GM18511 (cell line): ENCODE results near the gene PLD1.

ENCODE experiments used
- ATAC-seq: cut with Tn5 transposase; IDR thresholded peaks from one replicate; pipeline ENCODE4 v1.9.1; 2021; ENCODE audit warnings: mild to moderate bottlenecking, moderate library complexity; ENCODE audit not compliant: unreplicated experiment

PLD1 gene

DNA sequence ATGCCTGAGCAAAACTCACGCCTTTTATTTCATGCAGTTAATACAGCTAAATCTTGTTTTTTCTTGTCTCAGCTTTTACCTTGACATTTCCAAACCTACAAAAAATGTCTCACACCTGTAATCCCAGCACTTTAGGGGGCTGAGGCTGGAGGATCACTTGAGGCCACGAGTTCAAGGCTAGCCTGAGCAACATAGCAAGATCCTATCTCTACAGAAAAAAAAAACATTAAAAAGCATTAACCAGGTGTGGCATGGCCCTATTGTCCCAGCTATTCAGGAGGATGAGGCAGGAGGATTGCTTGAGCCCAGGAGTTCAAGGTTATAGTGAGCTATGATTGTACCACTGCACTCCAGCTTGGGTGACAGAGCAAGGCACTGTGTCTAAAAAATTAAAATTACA is 29.0 kb upstream of the PLD1 start:
- no peak for ATAC-seq

DNA sequence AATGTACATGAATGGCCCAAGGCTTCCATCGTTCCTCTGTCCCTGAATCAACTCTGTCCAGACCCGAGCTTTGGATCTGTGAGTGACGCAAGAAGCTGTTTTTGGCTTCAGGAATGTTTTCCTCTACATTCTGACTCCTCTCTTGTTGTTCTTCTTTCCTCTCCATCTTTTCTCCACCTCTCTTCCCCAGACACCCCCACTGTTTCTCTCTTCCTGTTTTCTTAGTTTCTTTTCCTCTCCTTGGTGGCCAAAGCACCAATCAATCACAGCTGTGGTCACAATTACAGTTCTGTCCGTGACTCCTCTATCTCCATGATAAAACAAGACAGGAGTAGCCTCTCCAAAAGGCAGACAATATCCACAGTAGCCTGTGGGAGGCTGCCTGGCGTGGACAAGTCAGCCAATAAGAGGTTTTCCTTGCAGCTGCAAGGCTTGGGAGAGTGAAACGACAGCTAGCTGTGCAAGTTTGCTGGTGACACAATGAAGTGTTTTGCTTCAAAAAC is 28.0 kb upstream of the PLD1 start:
- ATAC-seq = no peak

GRCh38 chr3:171837698-171838097 is 27.4 kb upstream of the PLD1 start:
- no peak for ATAC-seq

DNA sequence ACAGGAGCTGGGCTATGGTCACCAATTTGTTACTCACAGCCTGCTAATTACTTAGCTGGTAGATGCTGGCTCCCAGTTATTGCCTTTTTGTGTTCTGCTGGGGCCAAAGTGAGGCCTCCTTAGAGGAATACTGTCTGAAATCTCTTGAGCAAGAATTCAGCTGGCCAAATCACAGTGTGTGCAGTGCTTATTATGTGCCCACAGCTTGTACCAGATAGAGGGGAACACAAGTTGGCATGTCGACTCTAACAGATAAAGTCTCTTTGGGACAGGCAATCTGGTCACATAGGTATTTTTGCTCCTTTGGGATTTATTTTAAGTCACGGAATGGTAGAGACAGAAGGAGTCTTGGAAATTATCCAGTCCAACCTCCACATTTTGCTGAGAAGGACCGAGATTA is 26.6 kb upstream of the PLD1 start:
- ATAC-seq = no peak

DNA sequence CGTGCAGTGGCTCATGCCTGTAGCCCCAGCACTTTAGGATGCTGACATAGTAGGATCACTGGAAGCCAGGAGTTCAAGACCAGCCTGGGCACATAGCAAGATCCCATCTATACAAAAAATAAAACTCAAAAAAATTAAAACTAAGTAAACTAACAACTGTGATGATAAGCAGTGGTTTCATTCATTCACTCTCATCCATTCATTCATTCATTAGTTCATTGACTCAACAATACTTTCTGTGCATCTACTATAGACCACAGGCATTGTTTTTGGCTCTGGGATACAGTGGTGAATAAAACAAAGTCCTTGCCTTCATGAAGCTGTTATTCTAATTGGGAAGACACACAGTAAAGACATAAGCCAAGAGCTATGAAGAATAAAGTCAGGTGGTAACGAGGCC is 25.3 kb upstream of the PLD1 start:
- ATAC-seq = no peak

DNA sequence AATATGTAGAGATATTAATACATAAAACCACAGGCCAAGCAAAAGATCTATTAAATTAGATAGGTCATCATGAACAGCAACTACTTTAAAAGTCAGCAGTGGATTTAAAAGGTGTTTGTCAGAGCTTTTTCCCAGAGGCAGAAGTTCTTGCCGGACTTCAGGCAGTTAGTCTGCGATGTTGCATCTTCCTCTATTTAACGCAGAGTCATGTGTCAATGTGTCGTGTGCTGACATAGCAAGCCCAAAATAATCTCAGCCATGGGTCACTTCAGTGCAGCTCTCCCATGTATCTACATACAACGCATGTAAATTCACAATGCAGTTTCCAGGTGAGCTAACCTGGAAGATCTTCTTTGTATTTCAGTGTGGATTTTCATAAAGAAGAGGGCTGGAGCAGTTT is 24.8 kb upstream of the PLD1 start:
- ATAC-seq = no peak

GRCh38 chr3:171834461-171834801 is 24.1 kb upstream of the PLD1 start:
- ATAC-seq = no peak

- peak; percentile 81 for ATAC-seq
These were observed 23.6 kb upstream of the PLD1 start for GRCh38 chr3:171833789-171834460.

DNA sequence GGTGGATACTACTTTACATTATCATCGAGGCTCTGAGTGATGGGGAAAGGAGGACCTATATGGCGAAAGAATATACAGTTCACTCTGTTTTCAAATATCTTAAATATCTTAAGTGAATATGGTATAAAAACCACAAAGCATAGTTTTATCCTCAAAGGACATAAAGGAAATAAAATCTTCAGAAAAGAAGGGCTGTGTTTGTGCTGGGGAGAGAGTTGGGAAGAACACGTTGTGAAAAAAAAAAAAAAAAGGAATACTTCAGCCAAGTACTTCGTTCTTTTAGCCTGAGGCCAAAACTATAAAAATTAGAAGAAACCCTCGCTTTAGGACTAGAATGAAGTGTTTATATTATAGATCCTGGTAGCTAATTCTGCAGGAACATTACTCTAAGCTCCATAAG is 22.7 kb upstream of the PLD1 start:
- ATAC-seq = no peak

GRCh38 chr3:171831936-171832335 is 21.7 kb upstream of the PLD1 start:
- ATAC-seq = no peak

DNA sequence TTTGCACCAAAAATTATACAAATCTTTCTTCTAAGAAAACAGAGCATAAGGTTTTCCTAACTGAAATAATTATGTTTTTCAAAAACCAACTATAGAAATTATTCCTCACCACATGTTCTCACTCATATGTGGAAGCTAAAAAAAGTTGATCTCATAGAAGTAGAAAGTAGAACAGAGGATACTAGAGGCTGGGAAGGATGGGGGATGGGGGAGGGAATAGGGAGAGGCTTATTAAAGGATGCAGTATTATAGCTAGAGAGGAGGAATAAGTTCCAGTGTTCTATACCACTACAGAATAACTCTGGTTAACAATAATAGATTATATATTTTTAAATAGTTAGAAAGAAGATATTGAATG is 20.2 kb upstream of the PLD1 start:
- ATAC-seq = no peak

GRCh38 chr3:171829841-171830517 is 19.7 kb upstream of the PLD1 start:
- peak; percentile 78 for ATAC-seq

- ATAC-seq = no peak
These were observed 18.9 kb upstream of the PLD1 start for GRCh38 chr3:171828902-171829770.

- ATAC-seq = no peak
These were observed 17.7 kb upstream of the PLD1 start for GRCh38 chr3:171827836-171828458.

DNA sequence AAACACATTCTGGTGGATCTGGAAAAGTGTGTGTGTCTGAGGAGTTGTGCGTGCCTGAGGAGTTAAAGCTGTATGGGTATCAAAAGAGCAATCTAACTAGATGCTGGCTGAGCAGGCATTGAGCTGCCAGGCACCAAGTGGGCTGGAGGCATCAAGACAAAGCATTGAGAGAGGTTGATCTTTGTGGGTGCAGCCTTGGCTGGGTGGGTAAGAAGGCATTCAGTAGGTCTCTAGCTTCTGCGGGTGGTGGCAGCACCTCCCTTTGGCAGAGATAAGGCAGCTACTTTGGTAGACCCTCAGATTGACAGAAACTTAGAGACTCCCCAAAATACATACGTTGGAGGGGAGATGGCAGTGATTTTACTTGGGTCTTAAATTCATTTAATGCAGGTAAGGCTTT is 17.1 kb upstream of the PLD1 start:
- ATAC-seq = no peak

- ATAC-seq = no peak
These were observed 15.0 kb upstream of the PLD1 start for GRCh38 chr3:171825222-171825828.

GRCh38 chr3:171824824-171825221 is 14.5 kb upstream of the PLD1 start:
- no peak for ATAC-seq

GRCh38 chr3:171824116-171824515 is 13.8 kb upstream of the PLD1 start:
- no peak for ATAC-seq

- peak; percentile 84 for ATAC-seq
These were observed 12.3 kb upstream of the PLD1 start for GRCh38 chr3:171822431-171823106.

DNA sequence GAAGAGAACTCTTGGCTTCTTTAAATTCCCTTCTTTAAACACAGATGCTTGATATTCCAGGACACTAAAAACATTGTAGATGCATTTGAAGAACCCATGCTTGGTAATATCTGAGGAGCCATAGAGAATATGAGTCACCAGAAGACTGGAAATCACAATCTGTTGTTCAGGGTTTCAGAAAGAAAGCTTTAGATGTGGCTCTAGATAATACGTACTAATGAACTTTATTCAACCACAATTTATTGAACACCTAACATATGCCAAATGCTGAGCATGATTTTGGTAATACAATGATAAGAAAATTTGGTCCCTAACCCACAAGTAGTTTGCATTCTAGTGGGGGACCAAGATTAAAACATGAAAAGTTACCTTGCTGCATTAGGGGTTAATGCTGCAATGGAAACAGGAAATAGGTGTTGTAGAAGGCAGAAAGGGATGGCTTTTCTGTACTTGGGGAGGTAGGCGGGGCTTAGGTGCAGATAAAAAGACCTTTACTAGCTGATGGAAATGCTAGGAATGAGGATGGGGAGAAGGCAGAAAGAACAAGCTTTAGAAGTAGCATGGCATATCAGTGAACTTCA is 11.6 kb upstream of the PLD1 start:
- ATAC-seq = no peak
